AG04449 (cell line): ENCODE measurements around the gene RABL2B.

Experiments used
- CTCF ChIA-PET: fragments of 350-600 bp; formaldehyde crosslinking; extraction: SDS; loops from one replicate; lab custom pipeline; 2021; ENCODE audit warnings: antibody characterized with exemption; lab: Yijun Ruan, JAX
- POLR2A ChIA-PET: fragments of 400-600, 350-600 bp; formaldehyde crosslinking; extraction: SDS; loops from one replicate; lab custom pipeline; 2020; ENCODE audit warnings: antibody characterized with exemption, inconsistent platforms; lab: Yijun Ruan, JAX
- DNase-seq: peaks from one replicate; pipeline ENCODE4 v3.0.0-alpha.2; 2010; ENCODE audit warnings: low read depth, low spot score
- H3K4me3 ChIP-seq: 2 replicates; pipeline ENCODE4 v1.5.1; 2011; ENCODE audit warnings: low read depth, mild to moderate bottlenecking, control low read depth, low read length
- CTCF ChIP-seq: IDR thresholded peaks from one replicate; pipeline ENCODE4 v1.5.1; 2011; ENCODE audit warnings: mild to moderate bottlenecking, moderate library complexity, low read length, control low read depth, inconsistent platforms; ENCODE audit not compliant: insufficient read depth; ENCODE audit errors: missing control alignments

Gene RABL2B

DNA sequence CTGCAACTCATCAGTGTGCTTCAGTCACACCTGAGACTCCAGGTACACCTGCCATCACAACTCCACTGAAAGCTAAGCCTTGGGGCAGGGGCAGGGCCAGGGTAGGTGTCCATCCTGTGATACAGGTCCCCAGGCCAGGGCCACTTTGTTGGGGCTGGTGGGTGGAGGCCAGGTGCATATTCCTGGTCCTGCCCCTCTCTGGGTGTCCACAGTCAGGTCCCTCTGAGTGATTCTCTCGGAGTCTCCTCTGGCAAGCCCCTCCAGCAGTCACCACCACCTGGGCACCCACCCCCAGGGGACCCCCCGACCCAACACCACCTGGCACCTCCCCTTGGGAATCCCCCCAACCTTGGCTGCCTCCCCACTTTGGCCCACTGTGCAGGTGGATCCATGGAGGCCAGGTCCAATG is 54.9 kb downstream of the RABL2B start:
- ChIA-PET CTCF (no interaction called here), POLR2A (no interaction called here)
- H3K4me3 ChIP-seq = no peak overlapping the region

GRCh38 chr22:50727678-50728522 is 55.5 kb downstream of the RABL2B start:
- no peak for DNase-seq
- H3K4me3 ChIP-seq = no peak overlapping the region
- TF ChIP-seq CTCF = no peak
- ChIA-PET CTCF (interaction anchor here (1.0 kb wide), 1 partner anchor 11 kb away, joined by 3 read pairs; no protein-coding TSS in a partner anchor), POLR2A (no interaction called here)

More for the DNA sequence above, 54.9 kb downstream of the RABL2B start:
- TF ChIP-seq CTCF = no peak
- no peak for DNase-seq

- no peak for DNase-seq
- no peak overlapping the region for H3K4me3 ChIP-seq
- no peak for TF ChIP-seq CTCF
- CTCF ChIA-PET = interaction anchor here (1.0 kb wide), 1 partner anchor 10 kb away, joined by 3 read pairs; no protein-coding TSS in a partner anchor
- POLR2A ChIA-PET = no interaction called here
These were observed 56.6 kb downstream of the RABL2B start for GRCh38 chr22:50726643-50727340.

- TF ChIP-seq CTCF = no peak
- POLR2A ChIA-PET = no interaction called here
- DNase-seq = no peak
- CTCF ChIA-PET = no interaction called here
- no peak overlapping the region for H3K4me3 ChIP-seq
These were observed 57.8 kb downstream of the RABL2B start for GRCh38 chr22:50725597-50725996.

DNA sequence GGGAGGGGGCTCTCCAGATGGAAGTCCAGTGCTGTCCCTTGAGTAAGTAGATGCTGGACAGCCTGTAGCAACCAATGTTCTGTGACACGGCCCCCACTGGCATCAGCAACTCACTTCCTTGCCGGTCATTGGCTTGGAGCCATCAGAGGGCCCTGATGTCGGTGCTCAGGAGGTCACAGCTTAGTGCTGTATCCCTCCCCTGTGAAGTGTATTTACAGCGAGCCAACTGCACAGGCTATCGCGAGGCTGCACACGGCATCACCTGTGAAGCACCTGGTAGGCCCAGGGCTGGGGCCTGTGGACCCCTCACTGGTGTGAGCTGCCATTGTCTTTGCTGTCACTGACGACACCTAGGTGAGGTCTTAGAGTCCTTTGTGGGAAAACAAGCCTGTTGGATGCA is 58.8 kb downstream of the RABL2B start:
- no peak overlapping the region for H3K4me3 ChIP-seq
- POLR2A ChIA-PET = no interaction called here
- CTCF ChIA-PET = no interaction called here
- DNase-seq = no peak
- TF ChIP-seq CTCF = no peak

DNA sequence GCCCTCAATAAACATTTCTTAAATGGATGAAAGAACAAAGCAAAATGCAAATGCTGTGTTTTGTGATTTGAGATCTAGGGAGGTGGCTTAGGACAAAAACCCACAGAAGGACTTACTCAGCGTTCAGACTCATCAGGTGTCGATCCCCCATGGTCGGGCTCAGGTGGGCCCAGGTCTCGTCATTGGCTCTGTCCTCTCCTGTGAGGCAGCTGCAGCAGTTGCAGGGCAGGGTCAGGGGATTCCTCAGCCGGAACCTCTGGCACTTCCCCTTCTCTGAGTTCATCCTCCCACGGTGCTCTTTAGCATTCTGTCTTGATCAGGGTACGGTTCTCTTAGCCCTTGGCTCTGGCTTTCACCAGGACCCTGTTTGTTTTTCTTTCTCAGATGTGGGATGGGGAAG is 59.4 kb downstream of the RABL2B start:
- CTCF ChIA-PET = interaction anchor here (4.8 kb wide), 1 partner anchor 8 kb away, joined by 45 read pairs; no protein-coding TSS in a partner anchor
- TF ChIP-seq CTCF = no peak
- no peak for DNase-seq
- H3K4me3 ChIP-seq = no peak overlapping the region
- POLR2A ChIA-PET = no interaction called here
